DOHH2 (cell line): Measurements from ENCODE around the gene ARFGEF3.
"Not testable (repeated sequence)": the region's sequence is repeated elsewhere in the genome, so short reads cannot be mapped to it uniquely, and the experiment has no call there.

Experiments used
- H3F3A ChIP-seq: fragments of 200-600 bp; sonication (generic), shearing (Covaris generic); 2 replicates; pipeline ENCODE4 v1.6.0; 2016; ENCODE audit warnings: antibody characterized with exemption, mild to moderate bottlenecking; ENCODE audit not compliant: control insufficient read depth, insufficient read depth
- H3K27ac ChIP-seq: fragments of 200-600 bp; sonication (generic); 2 replicates; pipeline ENCODE4 v1.5.1; 2014; ENCODE audit warnings: low read depth, mild to moderate bottlenecking, low read length, moderate library complexity
- H3K27me3 ChIP-seq: fragments of 200-600 bp; sonication (generic); 2 replicates; pipeline ENCODE4 v1.6.1; 2014; ENCODE audit warnings: mild to moderate bottlenecking, low read length, mixed read lengths; ENCODE audit not compliant: control insufficient read depth
- H3K36me3 ChIP-seq: fragments of 200-600 bp; sonication (generic); 2 replicates; pipeline ENCODE4 v1.6.1; 2014; ENCODE audit warnings: mild to moderate bottlenecking, low read length, moderate library complexity, mixed read lengths; ENCODE audit not compliant: control insufficient read depth
- H3K4me1 ChIP-seq: fragments of 200-600 bp; sonication (generic); 2 replicates; pipeline ENCODE4 v1.6.1; 2014; ENCODE audit warnings: mild to moderate bottlenecking, low read length, mixed read lengths; ENCODE audit not compliant: control insufficient read depth
- H3K4me2 ChIP-seq: fragments of 200-600 bp; sonication (generic); 2 replicates; pipeline ENCODE4 v1.6.0; 2014; ENCODE audit warnings: mild to moderate bottlenecking, low read length, moderate library complexity
- H3K4me3 ChIP-seq: fragments of 200-600 bp; sonication (generic); 2 replicates; pipeline ENCODE4 v1.5.1; 2014; ENCODE audit warnings: mild to moderate bottlenecking, low read length, mixed read lengths
- H3K79me2 ChIP-seq: fragments of 200-600 bp; sonication (generic); 2 replicates; pipeline ENCODE4 v1.6.1; 2014; ENCODE audit warnings: mild to moderate bottlenecking, low read length, mixed read lengths; ENCODE audit not compliant: control insufficient read depth
- H3K9me2 ChIP-seq: fragments of 200-600 bp; sonication (generic); replicated peaks from 2 replicates; pipeline ENCODE4 v1.6.1; 2014; ENCODE audit warnings: mild to moderate bottlenecking, low read length, mixed read lengths; ENCODE audit not compliant: control insufficient read depth
- H3K9me3 ChIP-seq: fragments of 200-600 bp; sonication (generic); 2 replicates; pipeline ENCODE4 v1.6.1; 2014; ENCODE audit warnings: antibody characterized with exemption, low read length, mixed read lengths; ENCODE audit not compliant: control insufficient read depth, insufficient read depth
- H4K20me1 ChIP-seq: fragments of 200-600 bp; sonication (generic); 2 replicates; pipeline ENCODE4 v1.6.0; 2014; ENCODE audit warnings: low read depth, mild to moderate bottlenecking, antibody characterized with exemption, low read length, moderate library complexity; ENCODE audit not compliant: control insufficient read depth, insufficient read depth
- EZH2phosphoT487 ChIP-seq: fragments of 200-600 bp; sonication (generic); IDR thresholded peaks from 2 replicates; pipeline ENCODE4 v1.6.1; 2017; ENCODE audit warnings: borderline replicate concordance, mild to moderate bottlenecking, antibody characterized with exemption, low read length, moderate library complexity, mixed read lengths
- TF ChIP-seq, protein P1 (sequence below): fragments of 200-600 bp; sonication (generic); IDR thresholded peaks from one replicate; pipeline ENCODE4 v1.5.1; 2014; ENCODE audit warnings: antibody characterized with exemption, mild to moderate bottlenecking, low read depth, low read length; ENCODE audit not compliant: poor library complexity, severe bottlenecking

Gene ARFGEF3

DNA sequence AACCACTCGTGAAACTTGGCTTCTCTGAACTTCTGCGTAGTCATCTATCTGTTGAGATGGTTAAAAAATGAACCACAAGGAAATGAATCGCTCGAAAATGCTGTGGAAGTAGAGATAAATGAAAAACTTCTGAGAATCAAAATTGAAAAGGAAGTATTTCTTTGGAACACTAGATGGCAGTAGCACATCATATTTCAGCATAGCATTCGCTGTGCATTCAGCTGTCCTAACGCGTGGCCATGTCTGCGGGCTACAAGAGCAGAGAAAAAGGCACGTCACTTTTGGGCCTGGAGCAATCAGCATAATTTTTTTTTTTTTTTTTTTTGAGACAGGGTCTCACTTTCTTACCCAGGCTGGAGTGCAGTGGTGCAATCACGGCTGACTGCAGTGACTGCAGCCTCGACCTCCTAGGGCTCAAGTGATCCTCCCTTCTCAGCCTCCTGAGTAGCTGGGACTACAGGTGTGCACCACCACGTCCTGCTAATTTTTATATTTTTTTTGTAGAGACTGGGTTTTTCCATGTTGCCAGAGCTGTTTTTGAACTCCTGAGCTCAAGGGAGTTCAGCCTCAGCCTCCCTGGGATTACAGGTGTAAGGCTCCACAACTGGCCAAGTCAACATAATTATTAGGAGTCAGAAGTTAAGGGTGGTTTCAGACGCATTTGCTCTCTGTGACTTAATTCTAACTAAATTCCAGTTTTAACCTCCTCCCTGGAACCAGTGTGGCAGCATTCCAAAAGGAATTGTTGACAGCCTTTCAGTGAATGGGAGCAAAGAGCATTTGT is 45.7 kb upstream of the ARFGEF3 start:
- H3K4me2 ChIP-seq: peak overlapping the region; percentile 76

DNA sequence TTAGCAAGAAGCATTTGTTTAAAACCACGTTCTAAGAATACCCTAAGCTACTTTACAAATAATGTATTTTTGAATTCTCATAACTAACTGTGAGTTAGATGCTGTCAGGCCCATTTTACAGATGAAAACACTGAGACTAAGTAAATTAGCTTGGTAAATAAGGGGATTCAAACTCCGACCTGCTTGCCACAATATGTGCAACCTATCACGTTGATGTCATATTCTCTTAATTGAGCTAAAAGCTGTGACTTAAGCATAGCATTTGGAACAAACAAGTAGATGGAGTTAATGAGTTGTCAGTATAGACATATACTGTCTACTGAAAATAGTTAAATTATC is 45.1 kb upstream of the ARFGEF3 start:
- Histone ChIP-seq H3K9me2 (no peaks in the 10 kb centered on the region), H3K36me3 (no peaks in the 10 kb centered on the region), H3K4me2 (no peak overlapping the region), H3F3A (no peaks in the 10 kb centered on the region), H4K20me1 (no peaks in the 10 kb centered on the region), H3K4me1 (peaks cover 14% of the 10 kb centered on the region), H3K79me2 (no peaks in the 10 kb centered on the region), H3K4me3 (no peak overlapping the region), H3K9me3 (no peaks in the 10 kb centered on the region), H3K27me3 (no peaks in the 10 kb centered on the region), H3K27ac (no peak overlapping the region)
- no peak for TF ChIP-seq EZH2phosphoT487
- TF ChIP-seq, protein P1, sequence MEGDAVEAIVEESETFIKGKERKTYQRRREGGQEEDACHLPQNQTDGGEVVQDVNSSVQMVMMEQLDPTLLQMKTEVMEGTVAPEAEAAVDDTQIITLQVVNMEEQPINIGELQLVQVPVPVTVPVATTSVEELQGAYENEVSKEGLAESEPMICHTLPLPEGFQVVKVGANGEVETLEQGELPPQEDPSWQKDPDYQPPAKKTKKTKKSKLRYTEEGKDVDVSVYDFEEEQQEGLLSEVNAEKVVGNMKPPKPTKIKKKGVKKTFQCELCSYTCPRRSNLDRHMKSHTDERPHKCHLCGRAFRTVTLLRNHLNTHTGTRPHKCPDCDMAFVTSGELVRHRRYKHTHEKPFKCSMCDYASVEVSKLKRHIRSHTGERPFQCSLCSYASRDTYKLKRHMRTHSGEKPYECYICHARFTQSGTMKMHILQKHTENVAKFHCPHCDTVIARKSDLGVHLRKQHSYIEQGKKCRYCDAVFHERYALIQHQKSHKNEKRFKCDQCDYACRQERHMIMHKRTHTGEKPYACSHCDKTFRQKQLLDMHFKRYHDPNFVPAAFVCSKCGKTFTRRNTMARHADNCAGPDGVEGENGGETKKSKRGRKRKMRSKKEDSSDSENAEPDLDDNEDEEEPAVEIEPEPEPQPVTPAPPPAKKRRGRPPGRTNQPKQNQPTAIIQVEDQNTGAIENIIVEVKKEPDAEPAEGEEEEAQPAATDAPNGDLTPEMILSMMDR: no peak

More for the DNA sequence above, 45.7 kb upstream of the ARFGEF3 start:
- no peaks in the 10 kb centered on the region for H3K36me3 ChIP-seq
- peak overlapping the region; percentile 38; the same call in 1 of the 2 replicates for H3K27ac ChIP-seq
- no peaks in the 10 kb centered on the region for H3F3A ChIP-seq
- no peaks in the 10 kb centered on the region for H3K27me3 ChIP-seq
- no peak for TF ChIP-seq EZH2phosphoT487
- TF ChIP-seq, protein P1: peak; percentile 70
- no peaks in the 10 kb centered on the region for H3K9me3 ChIP-seq
- peaks cover 14% of the 10 kb centered on the region for H3K4me1 ChIP-seq
- H3K79me2 ChIP-seq: no peaks in the 10 kb centered on the region
- peak overlapping the region; percentile 61 for H3K4me3 ChIP-seq
- no peaks in the 10 kb centered on the region for H4K20me1 ChIP-seq
- H3K9me2 ChIP-seq: no peaks in the 10 kb centered on the region

DNA sequence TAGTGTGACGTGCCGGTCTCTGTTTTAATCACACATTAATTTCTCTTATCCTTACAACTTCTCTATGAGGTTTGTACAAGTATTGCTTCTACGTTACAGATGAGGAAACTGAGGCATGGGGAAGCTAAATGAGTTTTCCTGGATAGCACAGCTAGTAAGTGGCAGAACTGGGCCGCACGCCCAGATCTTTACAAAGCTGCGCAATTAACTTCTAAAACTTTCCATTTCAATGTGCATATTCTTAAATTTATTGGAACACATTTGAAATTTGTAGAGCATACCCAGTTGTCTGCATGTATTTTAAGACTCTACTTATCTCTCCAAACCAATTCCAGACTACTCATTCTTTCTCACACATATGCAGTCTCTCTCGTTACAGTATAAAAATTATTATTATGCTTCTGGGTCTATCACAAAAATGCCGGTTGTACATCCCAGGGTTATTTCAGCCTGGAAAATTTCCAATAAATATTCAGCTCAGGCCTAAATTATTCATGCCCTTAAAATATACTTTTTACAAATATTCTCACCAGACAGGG is 44.3 kb upstream of the ARFGEF3 start:
- Histone ChIP-seq H3K27me3 (no peaks in the 10 kb centered on the region; the same call in 1 of the 2 replicates), H3K27ac (no peak overlapping the region), H3K79me2 (no peaks in the 10 kb centered on the region), H3F3A (no peaks in the 10 kb centered on the region), H3K4me1 (peaks cover 14% of the 10 kb centered on the region), H3K4me3 (no peak overlapping the region), H3K9me3 (no peaks in the 10 kb centered on the region), H3K4me2 (no peak overlapping the region), H4K20me1 (no peaks in the 10 kb centered on the region), H3K9me2 (no peaks in the 10 kb centered on the region), H3K36me3 (no peaks in the 10 kb centered on the region)
- TF ChIP-seq, protein P1: no peak
- TF ChIP-seq EZH2phosphoT487: no peak

DNA sequence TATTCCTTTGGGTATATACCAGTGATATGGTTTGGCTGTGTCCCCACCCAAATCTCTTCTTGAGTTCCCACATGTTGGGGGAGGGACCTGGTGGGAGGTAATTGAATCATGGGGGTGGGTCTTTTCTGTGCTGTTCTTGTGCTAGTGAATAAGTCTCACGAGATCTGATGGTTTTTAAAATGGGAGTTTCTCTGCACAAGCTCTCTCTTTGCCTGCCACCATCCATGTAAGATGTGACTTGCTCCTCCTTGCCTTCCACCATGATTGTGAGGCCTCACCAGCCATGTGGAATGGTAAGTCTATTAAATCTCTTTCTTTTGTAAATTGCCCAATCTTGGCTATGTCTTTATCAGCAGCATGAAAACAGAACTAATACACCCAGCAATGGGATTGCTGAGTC is 42.5 kb upstream of the ARFGEF3 start:
- not testable (repeated sequence) for H3K27me3 ChIP-seq, H3K9me3 ChIP-seq, H3K4me3 ChIP-seq

More for the DNA sequence above, 42.5 kb upstream of the ARFGEF3 start:
- not testable (repeated sequence) for H4K20me1 ChIP-seq, H3K4me2 ChIP-seq, H3K9me2 ChIP-seq, H3F3A ChIP-seq, H3K27ac ChIP-seq, H3K36me3 ChIP-seq, H3K79me2 ChIP-seq
- H3K4me1 ChIP-seq: peaks cover 14% of the 10 kb centered on the region
